ENCODE measurements around the gene ARMC9.

- no peak for TF ChIP-seq CTCF (IDR thresholded peaks at IDR 0.05)
- no peak for TF ChIP-seq POLR2A (IDR thresholded peaks at IDR 0.05)
Measured at GRCh38 chr2:231390667-231391066, 192.2 kb downstream of the ARMC9 start.
